ENCODE results near the gene CDYL.

Gene CDYL

GRCh38 chr6:4973982-4974745 is 198.0 kb downstream of the CDYL start:
- Histone ChIP-seq H2AFZ (ENCODE audit: low read depth) (no peak overlapping the region), H3K27ac (no peak overlapping the region), H3K4me3 (IDR thresholded peaks at IDR 0.05; ENCODE audit: insufficient read depth, low read depth, low read length) (no peak overlapping the region), H3K79me2 (ENCODE audit: insufficient read depth, low read depth) (no peaks in the 10 kb centered on the region), H3K4me2 (no peak overlapping the region), H3K4me1 (ENCODE audit: low read depth, poor library complexity, severe bottlenecking) (no peaks in the 10 kb centered on the region), H3K36me3 (ENCODE audit: insufficient read depth) (no peaks in the 10 kb centered on the region), H3K9ac (no peak overlapping the region), H3K27me3 (ENCODE audit: insufficient read depth, low read depth) (no peaks in the 10 kb centered on the region), H4K20me1 (ENCODE audit: insufficient read depth) (no peaks in the 10 kb centered on the region)
- TF ChIP-seq CTCF (conservative IDR thresholded peaks at IDR 0.05; ENCODE audit: low read depth, low read length) = no peak

DNA sequence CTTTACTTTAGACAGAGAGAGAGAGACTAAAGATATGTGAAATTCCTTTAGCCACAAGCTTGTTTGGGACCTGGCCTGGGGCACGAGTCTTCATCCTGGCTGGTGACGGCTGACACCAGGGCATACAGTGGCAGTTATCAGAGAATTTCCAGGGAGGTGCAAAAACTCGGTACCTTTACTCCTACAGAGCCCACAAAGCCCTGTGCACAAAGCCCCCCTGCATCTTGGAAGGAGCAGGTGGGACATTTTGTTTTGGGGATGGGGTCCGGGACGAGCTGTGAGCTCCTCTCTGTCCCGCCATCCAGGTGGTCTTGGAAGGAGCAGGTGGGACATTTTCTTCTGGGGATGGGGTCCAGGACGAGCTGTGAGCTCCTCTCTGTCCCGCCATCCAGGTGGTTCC is 198.8 kb downstream of the CDYL start:
- no peaks in the 10 kb centered on the region for H3K27me3 ChIP-seq (ENCODE audit: insufficient read depth, low read depth)
- no peak overlapping the region for H2AFZ ChIP-seq (ENCODE audit: low read depth)
- TF ChIP-seq CTCF (conservative IDR thresholded peaks at IDR 0.05; ENCODE audit: low read depth, low read length) = no peak
- H3K36me3 ChIP-seq (ENCODE audit: insufficient read depth) = no peaks in the 10 kb centered on the region
- H3K4me1 ChIP-seq (ENCODE audit: low read depth, poor library complexity, severe bottlenecking) = no peaks in the 10 kb centered on the region
- H3K4me2 ChIP-seq = no peak overlapping the region
- no peak overlapping the region for H3K9ac ChIP-seq
- no peak overlapping the region for H3K27ac ChIP-seq
- H4K20me1 ChIP-seq (ENCODE audit: insufficient read depth) = no peaks in the 10 kb centered on the region
- no peaks in the 10 kb centered on the region for H3K79me2 ChIP-seq (ENCODE audit: insufficient read depth, low read depth)
- H3K4me3 ChIP-seq (IDR thresholded peaks at IDR 0.05; ENCODE audit: insufficient read depth, low read depth, low read length) = no peak overlapping the region

DNA sequence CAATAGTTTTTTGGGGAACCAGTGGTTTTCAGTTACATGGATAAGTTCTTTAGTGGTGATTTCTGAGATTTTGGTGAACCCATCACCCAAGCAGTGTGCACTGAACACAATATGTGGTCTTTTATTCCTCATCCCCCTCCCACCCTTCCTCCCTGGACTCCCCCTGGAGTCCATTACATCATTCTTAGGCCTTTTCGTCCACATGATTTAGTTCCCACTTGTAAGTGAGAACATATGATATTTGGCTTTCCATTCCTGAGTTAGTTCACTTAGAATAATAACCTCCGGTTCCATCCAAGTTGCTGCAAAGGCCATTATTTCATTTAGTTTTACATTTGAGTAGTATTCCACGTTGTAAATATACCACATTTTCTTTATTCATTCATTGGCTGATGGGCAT is 199.3 kb downstream of the CDYL start:
- Histone ChIP-seq H3K79me2 (ENCODE audit: insufficient read depth, low read depth) (no peaks in the 10 kb centered on the region), H3K4me1 (ENCODE audit: low read depth, poor library complexity, severe bottlenecking) (no peaks in the 10 kb centered on the region), H4K20me1 (ENCODE audit: insufficient read depth) (no peaks in the 10 kb centered on the region), H3K36me3 (ENCODE audit: insufficient read depth) (no peaks in the 10 kb centered on the region), H3K4me3 (IDR thresholded peaks at IDR 0.05; ENCODE audit: insufficient read depth, low read depth, low read length) (no peak overlapping the region), H3K4me2 (no peak overlapping the region), H3K27ac (no peak overlapping the region), H2AFZ (ENCODE audit: low read depth) (no peak overlapping the region), H3K27me3 (ENCODE audit: insufficient read depth, low read depth) (no peaks in the 10 kb centered on the region), H3K9ac (no peak overlapping the region)
- TF ChIP-seq CTCF (conservative IDR thresholded peaks at IDR 0.05; ENCODE audit: low read depth, low read length) = no peak

DNA sequence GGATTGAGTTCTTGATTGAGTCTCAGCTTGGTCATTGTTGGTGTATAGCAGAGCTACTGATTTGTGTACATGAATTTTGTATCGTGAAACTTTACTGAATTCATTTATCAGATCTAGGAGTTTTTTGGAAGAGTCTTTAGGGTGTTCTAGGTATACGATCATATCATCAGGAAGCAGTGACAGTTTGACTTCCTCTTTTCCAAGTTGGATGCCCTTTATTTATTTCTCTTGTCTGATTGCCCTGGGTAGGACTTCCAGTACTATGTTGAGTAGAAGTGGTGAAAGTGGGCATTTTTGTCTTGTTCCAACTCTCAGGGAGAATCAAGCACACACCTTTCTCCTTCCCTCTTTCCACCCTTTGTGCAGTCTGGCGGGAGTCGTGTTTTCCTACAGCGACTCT is 201.3 kb downstream of the CDYL start:
- H3K27ac ChIP-seq = no peak overlapping the region
- H3K27me3 ChIP-seq (ENCODE audit: insufficient read depth, low read depth) = no peaks in the 10 kb centered on the region
- TF ChIP-seq CTCF (conservative IDR thresholded peaks at IDR 0.05; ENCODE audit: low read depth, low read length) = no peak
- no peak overlapping the region for H3K9ac ChIP-seq
- H3K36me3 ChIP-seq (ENCODE audit: insufficient read depth) = no peaks in the 10 kb centered on the region
- no peak overlapping the region for H2AFZ ChIP-seq (ENCODE audit: low read depth)
- no peaks in the 10 kb centered on the region for H4K20me1 ChIP-seq (ENCODE audit: insufficient read depth)
- no peak overlapping the region for H3K4me2 ChIP-seq
- no peak overlapping the region for H3K4me3 ChIP-seq (IDR thresholded peaks at IDR 0.05; ENCODE audit: insufficient read depth, low read depth, low read length)
- H3K4me1 ChIP-seq (ENCODE audit: low read depth, poor library complexity, severe bottlenecking) = no peaks in the 10 kb centered on the region
- H3K79me2 ChIP-seq (ENCODE audit: insufficient read depth, low read depth) = no peaks in the 10 kb centered on the region
